ENCODE measurements around the gene CAPRIN1. TPM values are rescaled to one million over a fixed set of nuclear protein-coding genes. Genes with fewer than 3 reads are reported as not detected.

CAPRIN1 gene
- total and polyA plus RNA-seq, 2 donors (not counting 3 experiments of a cell fraction or from before 2014, with no cell fraction given) = 138 to 279 TPM

- dilution Hi-C loops (cut with MboI; ENCODE audit: extremely low pct_ligation_motif_present, low sequenced_read_pairs) (no loop called here), intact Hi-C loops (cut with micrococcal nuclease) (loop anchor here (1.0 to 2.0 kb wide), 3 partner anchors 53 to 254 kb away; partner anchors contain the start of genes ABTB2 and CAPRIN1)
- no TSS peak for BruUV-seq (replicated peaks)
- Histone ChIP-seq H3K4me2 (ENCODE audit: insufficient read depth, low read length) (peak overlapping the region; percentile 64), H3K27me3 (ENCODE audit: control insufficient read depth in 2 of 2, insufficient read depth in 2 of 2, low read length in 2 of 2) (no peaks in the 10 kb centered on the region), H2AFZ (ENCODE audit: low read depth, low read length) (no peak overlapping the region), H3K9me1 (replicated peaks; ENCODE audit: control insufficient read depth, extremely low read depth, insufficient read depth, low read length) (no peaks in the 10 kb centered on the region), H3K9me3 (replicated peaks; ENCODE audit: control insufficient read depth, insufficient read depth, low read length) (no peaks in the 10 kb centered on the region), H3K9ac (replicated peaks; ENCODE audit: extremely low read depth, insufficient read depth, low read length) (peak overlapping the region; percentile 85), H3K27ac (ENCODE audit: insufficient read depth, low read depth, low read length) (peak overlapping the region; percentile 44), H4K20me1 (replicated peaks; ENCODE audit: control insufficient read depth, extremely low read depth, insufficient read depth, low read length) (no peaks in the 10 kb centered on the region), H3K4me1 (ENCODE audit: control insufficient read depth, extremely low read depth, insufficient read depth, low read length) (peaks cover 19% of the 10 kb centered on the region), H3K79me2 (ENCODE audit: control insufficient read depth, insufficient read depth, low read length) (peaks cover 32% of the 10 kb centered on the region), H3K36me3 (ENCODE audit: control insufficient read depth in 2 of 2, extremely low read depth in 1 of 2, insufficient read depth in 2 of 2, low read length in 2 of 2) (peaks cover 7 to 9% of the 10 kb centered on the region in 2 experiments), H3K4me3 (replicated peaks in 1 of 3; ENCODE audit: insufficient read depth in 1 of 3, low read depth in 1 of 3, low read length in 3 of 3) (peak overlapping the region; percentile 12 to 79 (median 71))
- ChIA-PET POLR2A (interaction anchor here (1.0 kb wide), 1 partner anchor 37 kb away, joined by 4 read pairs; no protein-coding TSS in a partner anchor), CTCF (interaction anchor here (1.1 to 2.0 kb wide), 2 partner anchors 108 to 296 kb away, joined by 3 to 11 read pairs; no protein-coding TSS in a partner anchor)
- FAIRE-seq (no peak), DNase-seq (ENCODE audit: low read depth, low spot score) (no peak)
- TF ChIP-seq MYC (IDR thresholded peaks at IDR 0.05; ENCODE audit: low read depth, low read length) = no peak
Measured at GRCh38 chr11:34104680-34105078, 53.1 kb downstream of the CAPRIN1 start.

- H3K36me3 ChIP-seq (ENCODE audit: control insufficient read depth in 2 of 2, extremely low read depth in 1 of 2, insufficient read depth in 2 of 2, low read length in 2 of 2) = peaks cover 4 to 6% of the 10 kb centered on the region in 2 experiments
- no peaks in the 10 kb centered on the region for H3K9me3 ChIP-seq (replicated peaks; ENCODE audit: control insufficient read depth, insufficient read depth, low read length)
- peak; percentile 99 for DNase-seq (ENCODE audit: low read depth, low spot score)
- intact Hi-C loops (cut with micrococcal nuclease) (loop anchor here (1.0 to 2.0 kb wide), 3 partner anchors 54 to 253 kb away; partner anchors contain the start of genes ABTB2 and CAPRIN1), dilution Hi-C loops (cut with MboI; ENCODE audit: extremely low pct_ligation_motif_present, low sequenced_read_pairs) (no loop called here)
- H3K27ac ChIP-seq (ENCODE audit: insufficient read depth, low read depth, low read length) = peak within 1 kb of the TSS; percentile 44
- peak within 1 kb of the TSS; percentile 85 for H3K9ac ChIP-seq (replicated peaks; ENCODE audit: extremely low read depth, insufficient read depth, low read length)
- H3K27me3 ChIP-seq (ENCODE audit: control insufficient read depth in 2 of 2, insufficient read depth in 2 of 2, low read length in 2 of 2) = no peaks in the 10 kb centered on the region
- TF ChIP-seq CTCF (IDR thresholded peaks at IDR 0.05; ENCODE audit: extremely low read depth in 1 of 2, insufficient read depth in 1 of 2, low read depth in 1 of 2, low read length in 2 of 2) (peak in 1 of 2 donors; percentile 16), GATA2 (IDR thresholded peaks at IDR 0.05; ENCODE audit: insufficient read depth, insufficient read length, low read depth, low read length) (no peak), FOS (IDR thresholded peaks at IDR 0.05; ENCODE audit: borderline replicate concordance, insufficient read depth, low read length) (no peak), POLR2AphosphoS5 (IDR thresholded peaks at IDR 0.05; ENCODE audit: insufficient read depth, low read depth, low read length) (peak; percentile 100), MAX (IDR thresholded peaks at IDR 0.05; ENCODE audit: insufficient read depth, insufficient read length) (peak; percentile 99), MYC (IDR thresholded peaks at IDR 0.05; ENCODE audit: low read depth, low read length) (peak; percentile 99), JUN (IDR thresholded peaks at IDR 0.05; ENCODE audit: borderline replicate concordance, insufficient read depth, insufficient read length, low read depth) (peak; percentile 37), EZH2 (IDR thresholded peaks at IDR 0.05; ENCODE audit: borderline replicate concordance, low read depth, low read length, severe bottlenecking) (no peak), POLR2A (IDR thresholded peaks at IDR 0.05; ENCODE audit: low read depth, low read length) (peak; percentile 99)
- CTCF ChIA-PET = interaction anchor here (1.1 to 2.0 kb wide), 3 partner anchors 107 to 297 kb away, joined by 3 to 11 read pairs (median 3); no protein-coding TSS in a partner anchor
- POLR2A ChIA-PET = interaction anchor here (0.5 to 1.0 kb wide), 2 partner anchors 28 to 38 kb away, joined by 3 to 4 read pairs; no protein-coding TSS in a partner anchor
- BruUV-seq (replicated peaks) = TSS peak; percentile 100
- H2AFZ ChIP-seq (ENCODE audit: low read depth, low read length) = peak within 1 kb of the TSS; percentile 4
- no peaks in the 10 kb centered on the region for H3K9me1 ChIP-seq (replicated peaks; ENCODE audit: control insufficient read depth, extremely low read depth, insufficient read depth, low read length)
- H3K4me2 ChIP-seq (ENCODE audit: insufficient read depth, low read length) = peak within 1 kb of the TSS; percentile 88
- H3K4me1 ChIP-seq (ENCODE audit: control insufficient read depth, extremely low read depth, insufficient read depth, low read length) = peaks cover 19% of the 10 kb centered on the region
- peak within 1 kb of the TSS; percentile 27 to 79 (median 71) for H3K4me3 ChIP-seq (replicated peaks in 1 of 3; ENCODE audit: insufficient read depth in 1 of 3, low read depth in 1 of 3, low read length in 3 of 3)
- FAIRE-seq = peak; percentile 96
- H4K20me1 ChIP-seq (replicated peaks; ENCODE audit: control insufficient read depth, extremely low read depth, insufficient read depth, low read length) = no peaks in the 10 kb centered on the region
- peaks cover 32% of the 10 kb centered on the region for H3K79me2 ChIP-seq (ENCODE audit: control insufficient read depth, insufficient read depth, low read length)
Measured at GRCh38 chr11:34105079-34105956, 53.8 kb downstream of the CAPRIN1 start, which contains the start of gene NAT10. Gene NAT10 (plus strand): TSS chr11:34105629. CDS start chr11:34108226, 2,597 bp downstream.
